ENCODE data around the gene SLIT3.

SLIT3 gene

GRCh38 chr5:169039592-169039991, 261.3 kb downstream of the SLIT3 start:
- in situ Hi-C loops (cut with HindIII; ENCODE audit: low pct_ligation_motif_present, low pct_unique_long_range_greater_than_20kb, low sequenced_read_pairs), result no loop called here
- DNase-seq, result no peak

GRCh38 chr5:169037466-169037865, 263.5 kb downstream of the SLIT3 start:
- no peak for DNase-seq
- in situ Hi-C loops (cut with HindIII; ENCODE audit: low pct_ligation_motif_present, low pct_unique_long_range_greater_than_20kb, low sequenced_read_pairs), result no loop called here

GRCh38 chr5:169036079-169036805, 264.7 kb downstream of the SLIT3 start:
- in situ Hi-C loops (cut with HindIII; ENCODE audit: low pct_ligation_motif_present, low pct_unique_long_range_greater_than_20kb, low sequenced_read_pairs), result no loop called here
- no peak for DNase-seq

- in situ Hi-C loops (cut with HindIII; ENCODE audit: low pct_ligation_motif_present, low pct_unique_long_range_greater_than_20kb, low sequenced_read_pairs), result no loop called here
- no peak for DNase-seq
Measured at GRCh38 chr5:169029661-169030274, 271.2 kb downstream of the SLIT3 start.

GRCh38 chr5:169029037-169029436, 271.9 kb downstream of the SLIT3 start:
- no peak for DNase-seq
- in situ Hi-C loops (cut with HindIII; ENCODE audit: low pct_ligation_motif_present, low pct_unique_long_range_greater_than_20kb, low sequenced_read_pairs), result no loop called here

GRCh38 chr5:169027501-169028061, 273.4 kb downstream of the SLIT3 start:
- DNase-seq, result no peak
- in situ Hi-C loops (cut with HindIII; ENCODE audit: low pct_ligation_motif_present, low pct_unique_long_range_greater_than_20kb, low sequenced_read_pairs), result no loop called here

GRCh38 chr5:169025491-169025890, 275.4 kb downstream of the SLIT3 start:
- in situ Hi-C loops (cut with HindIII; ENCODE audit: low pct_ligation_motif_present, low pct_unique_long_range_greater_than_20kb, low sequenced_read_pairs), result no loop called here

GRCh38 chr5:169024421-169024820, 276.5 kb downstream of the SLIT3 start:
- no peak for DNase-seq
- in situ Hi-C loops (cut with HindIII; ENCODE audit: low pct_ligation_motif_present, low pct_unique_long_range_greater_than_20kb, low sequenced_read_pairs), result no loop called here

More at GRCh38 chr5:169025491-169025890, 275.4 kb downstream of the SLIT3 start:
- DNase-seq, result no peak

GRCh38 chr5:169022718-169023117, 278.2 kb downstream of the SLIT3 start:
- in situ Hi-C loops (cut with HindIII; ENCODE audit: low pct_ligation_motif_present, low pct_unique_long_range_greater_than_20kb, low sequenced_read_pairs), result no loop called here
- no peak for DNase-seq

- in situ Hi-C loops (cut with HindIII; ENCODE audit: low pct_ligation_motif_present, low pct_unique_long_range_greater_than_20kb, low sequenced_read_pairs), result no loop called here
- DNase-seq, result no peak
Measured at GRCh38 chr5:169020102-169020501, 280.8 kb downstream of the SLIT3 start.

GRCh38 chr5:169018925-169019324, 282.0 kb downstream of the SLIT3 start:
- in situ Hi-C loops (cut with HindIII; ENCODE audit: low pct_ligation_motif_present, low pct_unique_long_range_greater_than_20kb, low sequenced_read_pairs), result no loop called here
- no peak for DNase-seq

GRCh38 chr5:169015991-169016390, 284.9 kb downstream of the SLIT3 start:
- in situ Hi-C loops (cut with HindIII; ENCODE audit: low pct_ligation_motif_present, low pct_unique_long_range_greater_than_20kb, low sequenced_read_pairs), result no loop called here
- DNase-seq, result no peak

- in situ Hi-C loops (cut with HindIII; ENCODE audit: low pct_ligation_motif_present, low pct_unique_long_range_greater_than_20kb, low sequenced_read_pairs), result no loop called here
- no peak for DNase-seq
Measured at GRCh38 chr5:169013846-169014245, 287.1 kb downstream of the SLIT3 start.

- in situ Hi-C loops (cut with HindIII; ENCODE audit: low pct_ligation_motif_present, low pct_unique_long_range_greater_than_20kb, low sequenced_read_pairs), result no loop called here
- no peak for DNase-seq
Measured at GRCh38 chr5:169013208-169013728, 287.7 kb downstream of the SLIT3 start.

- in situ Hi-C loops (cut with HindIII; ENCODE audit: low pct_ligation_motif_present, low pct_unique_long_range_greater_than_20kb, low sequenced_read_pairs), result no loop called here
- DNase-seq, result no peak
Measured at GRCh38 chr5:169012450-169012849, 288.5 kb downstream of the SLIT3 start.

GRCh38 chr5:169011451-169011850, 289.5 kb downstream of the SLIT3 start:
- no peak for DNase-seq
- in situ Hi-C loops (cut with HindIII; ENCODE audit: low pct_ligation_motif_present, low pct_unique_long_range_greater_than_20kb, low sequenced_read_pairs), result no loop called here

GRCh38 chr5:169011009-169011408, 289.9 kb downstream of the SLIT3 start:
- in situ Hi-C loops (cut with HindIII; ENCODE audit: low pct_ligation_motif_present, low pct_unique_long_range_greater_than_20kb, low sequenced_read_pairs), result no loop called here
- no peak for DNase-seq

- DNase-seq, result no peak
- in situ Hi-C loops (cut with HindIII; ENCODE audit: low pct_ligation_motif_present, low pct_unique_long_range_greater_than_20kb, low sequenced_read_pairs), result no loop called here
Measured at GRCh38 chr5:169009123-169009522, 291.8 kb downstream of the SLIT3 start.

- in situ Hi-C loops (cut with HindIII; ENCODE audit: low pct_ligation_motif_present, low pct_unique_long_range_greater_than_20kb, low sequenced_read_pairs), result no loop called here
- DNase-seq, result no peak
Measured at GRCh38 chr5:169006842-169007790, 293.8 kb downstream of the SLIT3 start.
